Measurements from ENCODE around the gene SPTBN1. TPM values are rescaled to one million over a fixed set of nuclear protein-coding genes. Genes with fewer than 3 reads are reported as not detected.

The SPTBN1 gene
- total and polyA plus RNA-seq, 2 donors (not counting 3 experiments of a cell fraction or from before 2014, with no cell fraction given) = 63.3 to 320 TPM

DNA sequence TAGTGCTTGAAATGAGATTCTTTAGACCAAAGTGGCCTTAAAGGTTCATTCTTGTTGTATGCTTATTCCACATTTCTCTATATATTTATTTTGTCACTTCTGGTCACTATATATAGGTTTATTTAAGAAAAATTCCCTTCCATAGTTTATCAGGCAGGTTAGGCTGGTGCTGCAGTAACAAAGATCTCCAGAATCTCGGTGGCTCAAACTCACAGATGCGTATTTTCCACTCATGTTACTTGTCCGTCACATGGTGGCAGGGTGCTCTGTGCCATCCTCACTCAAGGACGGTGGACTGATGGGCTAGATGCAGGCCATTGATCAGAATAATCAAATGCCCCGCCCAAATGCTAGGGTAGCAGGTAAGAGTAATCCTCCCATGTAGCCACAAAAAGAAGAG, 19.8 kb downstream of the SPTBN1 start:
- FAIRE-seq (no peak), DNase-seq (ENCODE audit: low read depth, low spot score) (no peak)
- intact Hi-C loops (cut with micrococcal nuclease) (no loop called here), dilution Hi-C loops (cut with MboI; ENCODE audit: extremely low pct_ligation_motif_present, low sequenced_read_pairs) (no loop called here)
- H4K20me1 ChIP-seq (replicated peaks; ENCODE audit: control insufficient read depth, extremely low read depth, insufficient read depth, low read length) = no peaks in the 10 kb centered on the region
- POLR2A ChIA-PET = no interaction called here
- CTCF ChIA-PET = no interaction called here
- H3K79me2 ChIP-seq (ENCODE audit: control insufficient read depth, insufficient read depth, low read length) = peaks cover 23% of the 10 kb centered on the region
- TF ChIP-seq EZH2 (IDR thresholded peaks at IDR 0.05; ENCODE audit: borderline replicate concordance, low read depth, low read length, severe bottlenecking) (no peak), JUN (IDR thresholded peaks at IDR 0.05; ENCODE audit: borderline replicate concordance, insufficient read depth, insufficient read length, low read depth) (no peak), GATA2 (IDR thresholded peaks at IDR 0.05; ENCODE audit: insufficient read depth, insufficient read length, low read depth, low read length) (no peak), FOS (IDR thresholded peaks at IDR 0.05; ENCODE audit: borderline replicate concordance, insufficient read depth, low read length) (no peak), MAX (IDR thresholded peaks at IDR 0.05; ENCODE audit: insufficient read depth, insufficient read length) (no peak), POLR2AphosphoS5 (IDR thresholded peaks at IDR 0.05; ENCODE audit: insufficient read depth, low read depth, low read length) (no peak), POLR2A (IDR thresholded peaks at IDR 0.05; ENCODE audit: low read depth, low read length) (no peak), CTCF (IDR thresholded peaks at IDR 0.05; ENCODE audit: extremely low read depth in 1 of 2, insufficient read depth in 1 of 2, low read depth in 1 of 2, low read length in 2 of 2) (no peak), MYC (IDR thresholded peaks at IDR 0.05; ENCODE audit: low read depth, low read length) (no peak)
- no peaks in the 10 kb centered on the region for H3K9me1 ChIP-seq (replicated peaks; ENCODE audit: control insufficient read depth, extremely low read depth, insufficient read depth, low read length)
- no peak overlapping the region for H3K9ac ChIP-seq (replicated peaks; ENCODE audit: extremely low read depth, insufficient read depth, low read length)
- H2AFZ ChIP-seq (ENCODE audit: low read depth, low read length) = no peak overlapping the region
- no peaks in the 10 kb centered on the region for H3K9me3 ChIP-seq (replicated peaks; ENCODE audit: control insufficient read depth, insufficient read depth, low read length)
- no peak overlapping the region for H3K27ac ChIP-seq (ENCODE audit: insufficient read depth, low read depth, low read length)
- no peak overlapping the region for H3K4me2 ChIP-seq (ENCODE audit: insufficient read depth, low read length)
- H3K27me3 ChIP-seq (ENCODE audit: control insufficient read depth in 2 of 2, insufficient read depth in 2 of 2, low read length in 2 of 2) = no peaks in the 10 kb centered on the region
- H3K4me1 ChIP-seq (ENCODE audit: control insufficient read depth, extremely low read depth, insufficient read depth, low read length) = peaks cover 9% of the 10 kb centered on the region
- H3K36me3 ChIP-seq (ENCODE audit: control insufficient read depth in 2 of 2, extremely low read depth in 1 of 2, insufficient read depth in 2 of 2, low read length in 2 of 2) = no peaks in the 10 kb centered on the region
- no peak overlapping the region for H3K4me3 ChIP-seq (replicated peaks in 1 of 3; ENCODE audit: insufficient read depth in 1 of 3, low read depth in 1 of 3, low read length in 3 of 3)
- BruUV-seq (replicated peaks) = no TSS peak
